MM.1S (cell line): Measurements from ENCODE around the gene DMRTA2.

Source experiments
- DNase-seq: peaks from one replicate; pipeline ENCODE4 v3.0.0-alpha.2; 2015
- H2AFZ ChIP-seq: fragments of 300-600 bp; sonication (generic); 2 replicates; pipeline ENCODE4 v1.6.0; 2016; ENCODE audit warnings: antibody characterized with exemption, low read length
- H3F3A ChIP-seq: fragments of 300-600 bp; sonication (generic); 2 replicates; pipeline ENCODE4 v1.6.1; 2016; ENCODE audit warnings: mild to moderate bottlenecking, antibody characterized with exemption, low read length, moderate library complexity, mixed read lengths; ENCODE audit not compliant: insufficient read depth
- H3K27ac ChIP-seq: fragments of 300-600 bp; sonication (generic); 2 replicates; pipeline ENCODE4 v1.5.1; 2016; ENCODE audit warnings: mild to moderate bottlenecking, low read length
- H3K27me3 ChIP-seq: fragments of 300-600 bp; sonication (generic); replicated peaks from 2 replicates; pipeline ENCODE4 v1.6.0; 2016; ENCODE audit warnings: low read length; ENCODE audit not compliant: insufficient read depth
- H3K36me3 ChIP-seq: fragments of 300-600 bp; sonication (generic); replicated peaks from 2 replicates; pipeline ENCODE4 v1.6.1; 2016; ENCODE audit warnings: mild to moderate bottlenecking, low read length, mixed read lengths; ENCODE audit not compliant: insufficient read depth
- H3K4me1 ChIP-seq: fragments of 300-600 bp; sonication (generic); 2 replicates; pipeline ENCODE4 v1.6.1; 2016; ENCODE audit warnings: low read length, mixed read lengths
- H3K4me2 ChIP-seq: fragments of 300-600 bp; sonication (generic); 2 replicates; pipeline ENCODE4 v1.6.0; 2016; ENCODE audit warnings: low read depth, low read length
- H3K4me3 ChIP-seq: fragments of 300-600 bp; sonication (generic); 2 replicates; pipeline ENCODE4 v1.5.1; 2016; ENCODE audit warnings: low read length, mixed read lengths
- H3K79me2 ChIP-seq: fragments of 300-600 bp; sonication (generic); 2 replicates; pipeline ENCODE4 v1.6.1; 2016; ENCODE audit warnings: mixed run types, low read length, mixed read lengths
- H3K9ac ChIP-seq: fragments of 300-600 bp; sonication (generic); 2 replicates; pipeline ENCODE4 v1.6.1; 2016; ENCODE audit warnings: low read length, mixed read lengths
- H3K9me2 ChIP-seq: fragments of 300-600 bp; sonication (generic); replicated peaks from 2 replicates; pipeline ENCODE4 v1.6.1; 2016; ENCODE audit warnings: mild to moderate bottlenecking, low read length, mixed read lengths; ENCODE audit not compliant: insufficient read depth
- H3K9me3 ChIP-seq: fragments of 300-600 bp; sonication (generic); replicated peaks from 2 replicates; pipeline ENCODE4 v1.6.1; 2016; ENCODE audit warnings: mild to moderate bottlenecking, low read length, mixed read lengths; ENCODE audit not compliant: insufficient read depth
- H4K20me1 ChIP-seq: fragments of 300-600 bp; sonication (generic); 2 replicates; pipeline ENCODE4 v1.6.1; 2016; ENCODE audit warnings: mild to moderate bottlenecking, low read length, moderate library complexity, mixed read lengths; ENCODE audit not compliant: insufficient read depth
- CTCF ChIP-seq: fragments of 300-600 bp; sonication (generic); IDR thresholded peaks from 2 replicates; pipeline ENCODE4 v1.5.1; 2016; ENCODE audit warnings: antibody characterized with exemption, low read length, mixed read lengths
- EZH2 ChIP-seq: fragments of 300-600 bp; sonication (generic); optimal IDR thresholded peaks from 2 replicates; pipeline ENCODE3; 2017; ENCODE audit warnings: low read depth, mild to moderate bottlenecking, antibody characterized with exemption, low read length, mixed read lengths
- EZH2phosphoT487 ChIP-seq: fragments of 300-600 bp; sonication (generic); IDR thresholded peaks from 2 replicates; pipeline ENCODE4 v1.6.1; 2018; ENCODE audit warnings: antibody characterized with exemption, low read length

DMRTA2 gene

GRCh38 chr1:50419907-50420677 lies 3.2 kb downstream of the DMRTA2 start:
- Histone ChIP-seq H3K36me3 (no peaks in the 10 kb centered on the region), H3K9me3 (no peaks in the 10 kb centered on the region), H4K20me1 (no peaks in the 10 kb centered on the region), H3F3A (no peaks in the 10 kb centered on the region), H3K4me2 (no peak overlapping the region), H3K79me2 (no peaks in the 10 kb centered on the region), H2AFZ (no peak overlapping the region), H3K4me1 (no peaks in the 10 kb centered on the region), H3K27ac (no peak overlapping the region), H3K4me3 (no peak overlapping the region), H3K9me2 (no peaks in the 10 kb centered on the region), H3K27me3 (no peaks in the 10 kb centered on the region), H3K9ac (no peak overlapping the region)
- DNase-seq, result no peak
- no peak for TF ChIP-seq EZH2
- TF ChIP-seq CTCF, result no peak
- no peak for TF ChIP-seq EZH2phosphoT487

- no peak overlapping the region for H2AFZ ChIP-seq
- no peak overlapping the region for H3K27ac ChIP-seq
- H4K20me1 ChIP-seq, result no peaks in the 10 kb centered on the region
- no peaks in the 10 kb centered on the region for H3K27me3 ChIP-seq
- H3F3A ChIP-seq, result no peaks in the 10 kb centered on the region
- H3K4me2 ChIP-seq, result no peak overlapping the region
- DNase-seq, result no peak
- no peak for TF ChIP-seq EZH2phosphoT487
- no peak for TF ChIP-seq EZH2
- TF ChIP-seq CTCF, result no peak
- no peaks in the 10 kb centered on the region for H3K4me1 ChIP-seq
- H3K9ac ChIP-seq, result no peak overlapping the region
- no peak overlapping the region for H3K4me3 ChIP-seq
- H3K9me2 ChIP-seq, result no peaks in the 10 kb centered on the region
- H3K9me3 ChIP-seq, result no peaks in the 10 kb centered on the region
- H3K36me3 ChIP-seq, result no peaks in the 10 kb centered on the region
- no peaks in the 10 kb centered on the region for H3K79me2 ChIP-seq
Observed at GRCh38 chr1:50419192-50419906, 3.9 kb downstream of the DMRTA2 start.

GRCh38 chr1:50418600-50419109 lies 4.6 kb downstream of the DMRTA2 start:
- Histone ChIP-seq H3K79me2 (no peaks in the 10 kb centered on the region), H3K9me2 (no peaks in the 10 kb centered on the region), H3K4me1 (no peaks in the 10 kb centered on the region), H3K36me3 (no peaks in the 10 kb centered on the region), H4K20me1 (no peaks in the 10 kb centered on the region), H3F3A (no peaks in the 10 kb centered on the region), H3K27me3 (no peaks in the 10 kb centered on the region), H2AFZ (no peak overlapping the region), H3K9me3 (no peaks in the 10 kb centered on the region), H3K4me3 (no peak overlapping the region), H3K4me2 (no peak overlapping the region), H3K27ac (no peak overlapping the region), H3K9ac (no peak overlapping the region)
- TF ChIP-seq EZH2phosphoT487 (no peak), EZH2 (no peak), CTCF (no peak)
- no peak for DNase-seq
